Neuronal stem cell (in vitro differentiated cells): ENCODE measurements around the gene NR4A1.

ENCODE experiments used
- DNase-seq: peaks from one replicate; pipeline ENCODE4 v3.0.0-alpha.2; 2013; ENCODE audit warnings: low spot score
- H2AFZ ChIP-seq: one replicate; pipeline ENCODE4 v1.6.1; 2013; ENCODE audit warnings: mild to moderate bottlenecking, low read length, inconsistent platforms
- H2AK5ac ChIP-seq: 2 replicates; pipeline ENCODE4 v1.6.1; 2013; ENCODE audit warnings: low read depth, mild to moderate bottlenecking, inconsistent platforms, low read length, moderate library complexity, mixed read lengths
- H2BK120ac ChIP-seq: 2 replicates; pipeline ENCODE4 v1.6.1; 2013; ENCODE audit warnings: low read depth, mild to moderate bottlenecking, inconsistent platforms, low read length, moderate library complexity, mixed read lengths
- H2BK12ac ChIP-seq: one replicate; pipeline ENCODE4 v1.6.1; 2013; ENCODE audit warnings: low read length, inconsistent platforms
- H2BK15ac ChIP-seq: 2 replicates; pipeline ENCODE4 v1.6.1; 2013; ENCODE audit warnings: mild to moderate bottlenecking, low read length, inconsistent platforms, mixed read lengths
- H2BK5ac ChIP-seq: one replicate; pipeline ENCODE4 v1.6.1; 2013; ENCODE audit warnings: inconsistent platforms, mild to moderate bottlenecking, low read length, moderate library complexity
- H3K14ac ChIP-seq: one replicate; pipeline ENCODE4 v1.6.1; 2013; ENCODE audit warnings: low read length, inconsistent platforms
- H3K18ac ChIP-seq: 2 replicates; pipeline ENCODE4 v1.6.1; 2013; ENCODE audit warnings: low read length, inconsistent platforms
- H3K23ac ChIP-seq: 2 replicates; pipeline ENCODE4 v1.6.1; 2013; ENCODE audit warnings: low read depth, mild to moderate bottlenecking, mixed read lengths, low read length, inconsistent platforms; ENCODE audit not compliant: poor library complexity
- H3K27ac ChIP-seq: replicated peaks from 3 replicates; pipeline ENCODE4 v1.5.1; 2013; ENCODE audit warnings: low read length, inconsistent platforms
- H3K27me3 ChIP-seq, 3 experiments: 2 replicates each; pipeline ENCODE4 v1.6.1; 2013; ENCODE audit warnings: low read length in 3 of 3, mild to moderate bottlenecking in 2 of 3, inconsistent platforms in 1 of 3, low read depth in 1 of 3, mixed read lengths in 1 of 3, moderate library complexity in 1 of 3; ENCODE audit not compliant: control insufficient read depth in 3 of 3, insufficient read depth in 3 of 3
- H3K36me3 ChIP-seq, 2 donors: replicated peaks in 1 of 2; 2 replicates each; pipeline ENCODE4 v1.6.1; 2013; ENCODE audit warnings: low read length in 2 of 2; ENCODE audit not compliant: control insufficient read depth in 2 of 2, insufficient read depth in 2 of 2
- H3K4ac ChIP-seq: 2 replicates; pipeline ENCODE4 v1.6.1; 2013; ENCODE audit warnings: inconsistent platforms, mild to moderate bottlenecking, low read length, moderate library complexity
- H3K4me1 ChIP-seq, 2 donors: 1 replicate in 1 of 2; 2 replicates in 1 of 2; pipeline ENCODE4 v1.6.1; 2013; ENCODE audit warnings: low read length in 2 of 2, low read depth in 1 of 2; ENCODE audit not compliant: control insufficient read depth in 2 of 2, insufficient read depth in 1 of 2
- H3K4me2 ChIP-seq: one replicate; pipeline ENCODE4 v1.6.1; 2013; ENCODE audit warnings: mild to moderate bottlenecking, low read length, inconsistent platforms; ENCODE audit not compliant: insufficient read depth, poor library complexity, severe bottlenecking
- H3K4me3 ChIP-seq, 2 donors: 2 replicates each; pipeline ENCODE4 v1.5.1; 2013; ENCODE audit warnings: low read length in 2 of 2, mild to moderate bottlenecking in 2 of 2, inconsistent platforms in 1 of 2, moderate library complexity in 1 of 2
- H3K79me1 ChIP-seq: one replicate; pipeline ENCODE4 v1.6.1; 2013; ENCODE audit warnings: low read depth, mild to moderate bottlenecking, inconsistent platforms, low read length, moderate library complexity
- H3K9ac ChIP-seq: one replicate; pipeline ENCODE4 v1.6.1; 2013; ENCODE audit warnings: mild to moderate bottlenecking, low read depth, low read length, inconsistent platforms; ENCODE audit not compliant: poor library complexity
- H3K9me3 ChIP-seq, 2 donors: replicated peaks in 1 of 2; 2 replicates each; pipeline versions ENCODE3 to v1.6.1; 2013; ENCODE audit warnings: low read length in 2 of 2, mild to moderate bottlenecking in 2 of 2, inconsistent platforms in 1 of 2, low read depth in 1 of 2, mixed read lengths in 1 of 2, moderate library complexity in 1 of 2; ENCODE audit not compliant: control insufficient read depth in 2 of 2, insufficient read depth in 1 of 2
- H4K8ac ChIP-seq: one replicate; pipeline ENCODE4 v1.6.1; 2013; ENCODE audit warnings: low read depth, mild to moderate bottlenecking, inconsistent platforms, low read length, moderate library complexity
- H4K91ac ChIP-seq: one replicate; pipeline ENCODE4 v1.6.1; 2013; ENCODE audit warnings: low read length, low read depth, mild to moderate bottlenecking, inconsistent platforms; ENCODE audit not compliant: poor library complexity
- WGBS, 2 donors: extraction: QIAGEN DNeasy Blood & Tissue Kit; methylation state at CpG; one replicate each; pipeline ENCODE4 v1.1.7; 2013; ENCODE audit warnings: missing lambda C conversion rate in 2 of 2, mixed read lengths in 1 of 2; ENCODE audit not compliant: insufficient read length in 2 of 2, insufficient replicate concordance in 1 of 2; ENCODE audit errors: extremely low coverage in 2 of 2; 5-methylcytosine and 5-hydroxymethylcytosine counted together

The NR4A1 gene

GRCh38 chr12:52026263-52026662 lies 25.0 kb upstream of the NR4A1 start:
- Histone ChIP-seq H3K79me1 (no peaks in the 10 kb centered on the region), H3K4me2 (no peak overlapping the region), H3K4me3 (no peak overlapping the region), H3K4ac (no peak overlapping the region), H2BK120ac (no peak overlapping the region), H2BK5ac (peak overlapping the region; percentile 14), H3K9ac (no peak overlapping the region), H3K18ac (no peak overlapping the region), H4K8ac (no peak overlapping the region), H3K23ac (no peak overlapping the region), H3K14ac (no peak overlapping the region), H2AK5ac (peak overlapping the region; percentile 31), H2BK12ac (no peak overlapping the region), H3K4me1 (peaks cover 23 to 24% of the 10 kb centered on the region in 2 donors), H3K27me3 (peaks cover 0 to 23% (median 17%) of the 10 kb centered on the region in 3 experiments), H3K36me3 (no peaks in the 10 kb centered on the region), H3K27ac (no peak overlapping the region), H3K9me3 (no peaks in the 10 kb centered on the region), H2BK15ac (peak overlapping the region; percentile 49), H2AFZ (peak overlapping the region; percentile 94), H4K91ac (no peak overlapping the region)
- no peak for DNase-seq
- no CpG with 5 or more reads among the region's 5 CpGs for WGBS, 2 donors

DNA sequence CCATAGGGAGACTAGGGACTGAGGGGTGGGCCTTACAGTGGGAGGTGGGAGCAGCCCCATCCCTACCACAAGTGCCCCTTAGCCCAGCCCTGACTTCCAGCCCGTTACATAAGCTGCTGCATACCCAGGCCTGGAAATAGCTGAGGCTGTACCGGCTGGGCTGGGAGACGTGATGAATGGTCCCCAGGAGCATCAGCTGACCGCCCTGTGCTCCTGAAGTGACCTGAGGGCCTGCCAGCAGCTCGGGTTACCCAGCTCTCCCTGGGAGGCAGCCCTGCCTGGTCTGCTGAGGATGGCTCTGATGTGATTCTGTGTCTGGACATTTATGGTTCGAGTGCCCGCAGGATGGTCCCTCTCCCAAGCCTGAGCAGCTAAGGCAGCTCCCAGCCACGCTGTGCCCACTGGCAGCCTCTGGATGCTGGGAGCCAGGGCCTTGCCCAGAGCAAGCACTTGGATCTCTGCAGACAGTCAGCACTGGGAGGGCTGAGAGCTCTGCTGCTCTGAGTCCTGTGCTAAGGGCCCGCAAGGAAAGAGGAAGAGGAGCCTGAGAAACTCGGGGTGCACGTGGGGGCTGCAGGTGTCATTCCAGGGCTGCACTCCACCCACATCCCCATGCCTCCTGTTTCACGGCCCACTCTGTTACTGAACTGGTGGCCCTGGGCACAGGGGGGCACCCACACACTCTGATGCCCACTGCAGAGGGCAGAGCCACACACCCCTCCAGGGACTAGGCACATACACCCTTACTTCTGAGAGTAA lies 24.0 kb upstream of the NR4A1 start:
- Histone ChIP-seq H2BK15ac (peak overlapping the region; percentile 49), H4K91ac (peak overlapping the region; percentile 47), H3K79me1 (no peaks in the 10 kb centered on the region), H2AFZ (peak overlapping the region; percentile 65), H2BK5ac (peak overlapping the region; percentile 31), H3K27me3 (peaks cover 0 to 17% (median 13%) of the 10 kb centered on the region in 3 experiments), H3K23ac (peak overlapping the region; percentile 19), H3K4me3 (no peak overlapping the region), H3K9ac (no peak overlapping the region), H3K18ac (peak overlapping the region; percentile 85), H3K14ac (no peak overlapping the region), H3K36me3 (no peaks in the 10 kb centered on the region), H3K4ac (no peak overlapping the region), H3K27ac (no peak overlapping the region), H3K4me1 (peaks cover 24 to 26% of the 10 kb centered on the region in 2 donors), H2BK120ac (no peak overlapping the region), H3K9me3 (no peaks in the 10 kb centered on the region), H2AK5ac (peak overlapping the region; percentile 28), H2BK12ac (no peak overlapping the region), H3K4me2 (no peak overlapping the region), H4K8ac (peak overlapping the region; percentile 19)
- DNase-seq: no peak
- WGBS, 2 donors: no CpG with 5 or more reads among the region's 12 CpGs

- DNase-seq: peak; percentile 83
- no CpG with 5 or more reads among the region's 4 CpGs for WGBS, 2 donors
Observed at GRCh38 chr12:52029685-52030084, 21.6 kb upstream of the NR4A1 start.

DNA sequence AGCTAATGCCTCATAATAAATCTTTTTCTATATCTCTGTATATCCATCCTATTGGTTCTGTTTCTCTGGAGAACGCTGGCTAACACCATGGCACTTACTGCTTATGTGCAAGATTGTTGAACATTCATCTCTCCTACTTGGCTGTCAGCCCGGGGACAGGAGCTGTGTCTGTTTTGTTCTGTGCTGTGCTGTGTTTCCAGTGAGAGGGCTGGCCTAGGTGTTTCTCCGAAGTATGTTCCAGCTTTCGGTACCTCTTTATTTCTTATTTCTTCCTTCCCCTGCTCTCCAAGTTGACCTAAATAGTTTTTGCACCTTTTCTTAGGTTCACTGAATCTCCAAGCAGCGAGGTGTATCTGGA lies 18.8 kb upstream of the NR4A1 start:
- Histone ChIP-seq H3K4me3 (peak overlapping the region in 1 of 2 donors; percentile 14), H3K4me1 (peaks cover 12 to 21% of the 10 kb centered on the region in 2 donors), H3K9me3 (no peaks in the 10 kb centered on the region), H2BK5ac (no peak overlapping the region), H3K4me2 (peak overlapping the region; percentile 50), H3K4ac (no peak overlapping the region), H3K18ac (no peak overlapping the region), H3K23ac (no peak overlapping the region), H3K27me3 (peaks cover 0 to 28% (median 8%) of the 10 kb centered on the region in 3 experiments), H4K91ac (no peak overlapping the region), H3K27ac (peak overlapping the region; percentile 10), H3K79me1 (no peaks in the 10 kb centered on the region), H2BK15ac (no peak overlapping the region), H2BK120ac (no peak overlapping the region), H3K14ac (no peak overlapping the region), H2AFZ (peak overlapping the region; percentile 92), H3K9ac (no peak overlapping the region), H3K36me3 (no peaks in the 10 kb centered on the region), H2AK5ac (peak overlapping the region; percentile 22), H4K8ac (no peak overlapping the region), H2BK12ac (no peak overlapping the region)
- DNase-seq: no peak
- no CpG with 5 or more reads among the region's 5 CpGs for WGBS, 2 donors

More at GRCh38 chr12:52029685-52030084, 21.6 kb upstream of the NR4A1 start:
- Histone ChIP-seq H2AK5ac (no peak overlapping the region), H3K36me3 (no peaks in the 10 kb centered on the region), H3K23ac (no peak overlapping the region), H2BK12ac (peak overlapping the region; percentile 35), H4K91ac (no peak overlapping the region), H3K9me3 (no peaks in the 10 kb centered on the region), H3K4ac (no peak overlapping the region), H3K18ac (peak overlapping the region; percentile 53), H3K27ac (peak overlapping the region; percentile 66), H2BK15ac (no peak overlapping the region), H3K4me2 (peak overlapping the region; percentile 38), H3K4me1 (peaks cover 20 to 26% of the 10 kb centered on the region in 2 donors), H2BK120ac (no peak overlapping the region), H3K14ac (no peak overlapping the region), H3K27me3 (peaks cover 0 to 14% (median 3%) of the 10 kb centered on the region in 3 experiments), H2AFZ (no peak overlapping the region), H3K9ac (no peak overlapping the region), H3K4me3 (no peak overlapping the region), H4K8ac (no peak overlapping the region), H3K79me1 (no peaks in the 10 kb centered on the region), H2BK5ac (no peak overlapping the region)
